Fibroblast of the aortic adventitia (primary cell): Measurements from ENCODE around the gene MALT1. TPM values are rescaled to one million over a fixed set of nuclear protein-coding genes. Genes with fewer than 3 reads are reported as not detected.

ENCODE experiments used
- DNase-seq: peaks from one replicate; pipeline ENCODE4 v3.0.0-alpha.2; 2010; ENCODE audit warnings: low read depth
- H3K4me3 ChIP-seq: 2 replicates; pipeline ENCODE4 v1.5.1; 2011; ENCODE audit warnings: low read depth, mild to moderate bottlenecking, control low read depth, low read length, moderate library complexity
- CTCF ChIP-seq: IDR thresholded peaks from 2 replicates; pipeline ENCODE4 v1.5.1; 2011; ENCODE audit warnings: mild to moderate bottlenecking, low read length, control low read depth, inconsistent platforms; ENCODE audit not compliant: insufficient read depth
- total RNA-seq: library from RNA; depleted of rRNA; stranded (reverse); fragments of >200 nt; gene quantifications from 2 replicates; pipeline ENCODE4 v1.2.3, GENCODE V29; 2012; ENCODE audit warnings: low replicate concordance

The MALT1 gene
- total RNA-seq, 1 donor = 18.3 TPM

DNA sequence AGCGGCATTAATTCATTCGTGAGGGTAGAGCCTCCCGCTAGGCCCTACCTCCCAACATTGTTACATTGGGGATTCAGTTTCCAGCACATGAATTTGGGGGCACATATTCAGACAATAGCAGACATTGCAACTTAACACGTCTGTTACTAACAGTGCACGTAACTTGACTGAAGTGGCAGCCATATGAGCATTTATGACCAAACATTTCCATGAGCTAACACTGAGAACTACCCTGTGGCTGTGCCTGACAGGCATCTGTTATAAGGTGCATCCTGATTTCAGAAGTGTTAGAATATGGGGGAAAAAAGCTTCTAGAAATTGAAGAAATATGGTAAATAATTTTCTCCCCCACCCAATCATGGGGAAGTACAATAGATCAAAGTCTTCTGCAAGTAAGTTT lies 24.5 kb downstream of the MALT1 start:
- TF ChIP-seq CTCF = no peak
- no peak for DNase-seq
- no peak overlapping the region for H3K4me3 ChIP-seq

DNA sequence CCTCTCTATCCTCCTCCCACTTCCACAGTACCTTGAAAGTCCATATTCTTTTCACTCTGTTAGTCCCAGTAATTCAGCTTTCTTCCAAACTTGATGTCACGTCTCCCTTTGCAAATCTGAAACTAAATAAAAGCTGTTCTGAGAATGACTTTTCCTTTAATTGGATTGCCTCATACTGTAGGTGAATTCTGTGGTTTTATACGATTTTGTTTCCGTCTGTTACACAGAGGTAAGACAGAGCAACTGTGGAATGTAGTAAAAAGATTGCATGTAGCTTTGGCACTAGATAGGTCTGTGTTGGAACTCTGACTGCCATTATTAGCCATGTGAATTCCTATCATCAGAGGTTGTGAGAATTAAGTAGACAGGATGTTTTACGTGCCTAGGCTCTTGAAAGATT lies 25.9 kb downstream of the MALT1 start:
- no peak overlapping the region for H3K4me3 ChIP-seq
- no peak for TF ChIP-seq CTCF
- no peak for DNase-seq

- H3K4me3 ChIP-seq = no peak overlapping the region
- DNase-seq = no peak
- TF ChIP-seq CTCF = no peak
Observed at GRCh38 chr18:58698701-58699193, 27.5 kb downstream of the MALT1 start.

GRCh38 chr18:58699551-58699950 lies 28.3 kb downstream of the MALT1 start:
- DNase-seq = peak; percentile 12

DNA sequence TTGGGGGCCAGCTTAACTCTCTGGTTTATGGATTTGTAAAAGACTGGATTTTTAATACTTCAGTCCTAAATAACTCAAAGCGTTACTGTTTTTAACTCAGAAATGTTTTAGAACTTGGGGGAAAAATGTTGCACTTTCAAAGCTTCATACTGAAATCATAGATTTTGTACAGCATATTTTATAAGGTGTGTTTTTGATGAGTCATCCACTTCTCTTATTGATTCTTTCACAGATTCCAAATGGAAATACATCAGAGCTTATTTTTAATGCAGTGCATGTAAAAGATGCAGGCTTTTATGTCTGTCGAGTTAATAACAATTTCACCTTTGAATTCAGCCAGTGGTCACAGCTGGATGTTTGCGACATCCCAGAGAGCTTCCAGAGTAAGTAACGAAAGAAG lies 28.9 kb downstream of the MALT1 start:
- DNase-seq = no peak
- H3K4me3 ChIP-seq = no peak overlapping the region
- TF ChIP-seq CTCF = no peak

More at GRCh38 chr18:58699551-58699950, 28.3 kb downstream of the MALT1 start:
- TF ChIP-seq CTCF = no peak
- no peak overlapping the region for H3K4me3 ChIP-seq

DNA sequence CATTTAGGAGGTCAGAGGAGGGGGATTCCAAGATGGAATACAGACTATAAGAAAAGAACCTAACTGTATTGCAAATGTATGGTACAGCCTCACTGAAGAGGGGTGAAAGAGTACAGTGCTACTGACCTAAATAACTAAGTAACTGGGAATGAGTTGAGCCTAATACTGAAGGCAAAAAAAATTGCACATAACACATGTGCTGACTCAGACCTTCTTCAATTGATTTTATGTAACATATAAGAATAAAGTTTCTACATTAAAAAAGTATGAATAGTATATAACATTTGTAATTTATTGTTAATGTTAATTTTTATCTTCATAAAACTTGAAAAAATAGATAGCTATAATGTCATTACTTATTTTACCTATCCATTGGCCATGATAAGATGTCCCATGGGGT lies 41.7 kb downstream of the MALT1 start:
- no peak for TF ChIP-seq CTCF
- no peak for DNase-seq
- no peak overlapping the region for H3K4me3 ChIP-seq

DNA sequence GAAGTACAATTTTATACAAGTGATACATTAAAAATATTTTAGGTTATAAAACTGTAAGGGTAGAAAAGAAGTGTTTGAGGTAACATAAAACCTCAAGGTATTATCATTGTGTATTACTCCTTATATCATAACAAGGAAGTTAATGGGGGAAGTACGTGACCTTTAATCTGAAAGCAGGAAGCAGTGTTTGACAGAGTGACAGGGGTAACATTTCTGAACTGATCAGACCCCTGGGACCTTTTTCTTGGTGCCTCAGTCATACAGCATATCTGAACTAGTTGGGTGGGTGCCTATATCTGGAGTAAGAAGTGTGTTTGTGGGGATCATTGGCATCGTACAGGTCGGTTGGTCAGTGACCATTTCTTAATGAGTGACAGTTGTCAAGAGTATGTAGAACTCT lies 43.0 kb downstream of the MALT1 start:
- TF ChIP-seq CTCF = no peak
- H3K4me3 ChIP-seq = no peak overlapping the region

More for the DNA sequence above, 43.0 kb downstream of the MALT1 start:
- no peak for DNase-seq
